T-cell (primary cell): Measurements from ENCODE around the gene GRAMD1A. TPM values are rescaled to one million over a fixed set of nuclear protein-coding genes. Genes with fewer than 3 reads are reported as not detected.

Experiments used
- ATAC-seq, 4 experiments: fragments of 200-7000 bp in 3 of 4; fragments of 150-1000 bp in 1 of 4; cut with Tn5 transposase; replicated peaks in 1 of 4; 1 replicate in 3 of 4; 2 replicates in 1 of 4; pipeline ENCODE4 v1.10.0; 2021; ENCODE audit warnings: moderate library complexity in 3 of 4, mild to moderate bottlenecking in 2 of 4, moderate number of reproducible peaks in 1 of 4
- CTCF ChIA-PET, 2 donors: fragments of 300-600 bp; sonication (Branson Sonifier 250); formaldehyde crosslinking; loops; one replicate each; lab custom pipeline; 2022; ENCODE audit warnings: antibody characterized with exemption in 2 of 2; lab: Charles Lee
- POLR2A ChIA-PET, 2 donors: fragments of 300-600 bp; sonication (Branson Sonifier 250); formaldehyde crosslinking; loops; one replicate each; lab custom pipeline; 2022; ENCODE audit warnings: antibody characterized with exemption in 2 of 2; lab: Charles Lee
- DNase-seq, 35 experiments: peaks; one replicate each; pipeline versions ENCODE4 v3.0.0 to v3.0.0-alpha.2; 2013 to 2023
- H3K27ac ChIP-seq: one replicate; pipeline ENCODE4 v1.5.1; 2013; ENCODE audit warnings: low read length
- H3K27me3 ChIP-seq, 2 experiments: replicated peaks in 1 of 2; 1 replicate in 1 of 2; 2 replicates in 1 of 2; pipeline versions ENCODE4 v1.6.1 to v1.7.0; 2013; ENCODE audit warnings: low read length in 1 of 2, mixed read lengths in 1 of 2; ENCODE audit not compliant: control insufficient read depth in 2 of 2, insufficient read depth in 2 of 2; ENCODE audit errors: extremely low read depth in 1 of 2
- H3K36me3 ChIP-seq, 2 donors: 1 replicate in 1 of 2; 2 replicates in 1 of 2; pipeline versions ENCODE4 v1.6.1 to v1.7.0; 2013; ENCODE audit warnings: low read length in 1 of 2; ENCODE audit not compliant: control insufficient read depth in 2 of 2, insufficient read depth in 1 of 2; ENCODE audit errors: extremely low read depth in 1 of 2
- H3K4me1 ChIP-seq, 2 experiments: 1 replicate in 1 of 2; 2 replicates in 1 of 2; pipeline versions ENCODE4 v1.6.1 to v1.7.0; 2013; ENCODE audit warnings: low read length in 2 of 2, mixed read lengths in 1 of 2; ENCODE audit not compliant: insufficient read depth in 2 of 2, control insufficient read depth in 1 of 2; ENCODE audit errors: extremely low read depth in 1 of 2
- H3K4me3 ChIP-seq, 2 donors: 1 replicate in 1 of 2; 2 replicates in 1 of 2; pipeline versions ENCODE4 v1.5.1 to v1.7.0; 2013; ENCODE audit warnings: mild to moderate bottlenecking in 2 of 2, low read length in 1 of 2, moderate library complexity in 1 of 2; ENCODE audit not compliant: control insufficient read depth in 1 of 2; ENCODE audit errors: extremely low read depth in 1 of 2
- H3K9me3 ChIP-seq: 2 replicates; pipeline ENCODE4 v1.7.0; 2013
- H3K27ac Mint-ChIP-seq, 2 donors: one replicate each; pipeline ENCODE4 v1.8.0; 2020 to 2021; ENCODE audit warnings: mild to moderate bottlenecking in 2 of 2, mixed read lengths in 2 of 2
- H3K27me3 Mint-ChIP-seq, 2 donors: one replicate each; pipeline ENCODE4 v1.8.0; 2021 to 2022; ENCODE audit warnings: mixed read lengths in 2 of 2
- H3K36me3 Mint-ChIP-seq: one replicate; pipeline ENCODE4 v1.8.0; 2021; ENCODE audit warnings: mixed read lengths
- H3K4me1 Mint-ChIP-seq, 3 donors: one replicate each; pipeline ENCODE4 v1.8.0; 2020 to 2022; ENCODE audit warnings: mixed read lengths in 3 of 3, mild to moderate bottlenecking in 1 of 3
- H3K4me3 Mint-ChIP-seq, 3 donors: one replicate each; pipeline ENCODE4 v1.8.0; 2020 to 2022; ENCODE audit warnings: mild to moderate bottlenecking in 3 of 3, mixed read lengths in 3 of 3, moderate library complexity in 3 of 3
- H3K9me3 Mint-ChIP-seq, 3 donors: one replicate each; pipeline ENCODE4 v1.8.0; 2020 to 2022; ENCODE audit warnings: mixed read lengths in 3 of 3
- WGBS: methylation state at CpG from one replicate; pipeline ENCODE4 v1.1.5; 2013; ENCODE audit warnings: missing lambda C conversion rate; ENCODE audit not compliant: insufficient coverage; 5-methylcytosine and 5-hydroxymethylcytosine counted together
- total RNA-seq, 35 experiments: library from RNA in 6 of 35; stranded (reverse) in 6 of 35; fragments of 120-200 nt in 1 of 35; gene quantifications; one replicate each; pipeline versions ENCODE4 v1.2.1 to v1.2.4 and lab custom pipeline; 2013 to 2026

GRAMD1A gene
- total RNA-seq, 5 donors from 2014 or later (not counting 1 experiment from before 2014, with no cell fraction given), result 189 to 318 (median 227) TPM

GRCh38 chr19:34985249-34986022 lies 14.7 kb upstream of the GRAMD1A start:
- peaks cover 13 to 39% (median 38%) of the 10 kb centered on the region in 3 donors for H3K4me1 Mint-ChIP-seq

GRCh38 chr19:34988119-34988518 lies 12.0 kb upstream of the GRAMD1A start:
- Mint-ChIP-seq H3K9me3 (no peaks in the 10 kb centered on the region), H3K27me3 (no peaks in the 10 kb centered on the region), H3K4me3 (no peak overlapping the region), H3K4me1 (peaks cover 17 to 63% (median 51%) of the 10 kb centered on the region in 3 donors), H3K36me3 (no peaks in the 10 kb centered on the region), H3K27ac (peak overlapping the region in 1 of 2 donors; percentile 59)
- Histone ChIP-seq H3K4me3 (no peak overlapping the region), H3K36me3 (no peaks in the 10 kb centered on the region), H3K27me3 (no peaks in the 10 kb centered on the region), H3K9me3 (no peaks in the 10 kb centered on the region), H3K27ac (no peak overlapping the region), H3K4me1 (peaks cover 5 to 7% of the 10 kb centered on the region in 2 experiments)
- WGBS, result no CpG with 5 or more reads among the region's 1 CpG
- no peak for ATAC-seq
- POLR2A ChIA-PET, result no interaction called here
- CTCF ChIA-PET, result no interaction called here
- no peak for DNase-seq

More at GRCh38 chr19:34985249-34986022, 14.7 kb upstream of the GRAMD1A start:
- ChIA-PET CTCF (interaction anchor here in 1 of 2 donors (0.6 to 1.5 kb wide), 3 partner anchors 10 to 81 kb away, joined by 3 to 8 read pairs (median 3); no protein-coding TSS in a partner anchor), POLR2A (no interaction called here)
- H3K27ac Mint-ChIP-seq, result peak overlapping the region; percentile 89 to 91
- H3K4me3 Mint-ChIP-seq, result peak overlapping the region in 2 of 3 donors; percentile 18 to 49
- H3K27me3 ChIP-seq, result no peaks in the 10 kb centered on the region
- WGBS, result 26% methylated on average over 3 of the region's 7 CpGs
- H3K9me3 Mint-ChIP-seq, result no peaks in the 10 kb centered on the region
- H3K36me3 Mint-ChIP-seq, result no peaks in the 10 kb centered on the region
- H3K27me3 Mint-ChIP-seq, result no peaks in the 10 kb centered on the region
- H3K36me3 ChIP-seq, result no peaks in the 10 kb centered on the region
- no peaks in the 10 kb centered on the region for H3K9me3 ChIP-seq
- H3K27ac ChIP-seq, result peak overlapping the region; percentile 48
- ATAC-seq, result peak; percentile 76 to 94 (median 89)
- peak in 4 of 35 experiments; percentile 16 to 47 (median 38) for DNase-seq
- peaks cover 5 to 7% of the 10 kb centered on the region in 2 experiments for H3K4me1 ChIP-seq
- no peak overlapping the region for H3K4me3 ChIP-seq

DNA sequence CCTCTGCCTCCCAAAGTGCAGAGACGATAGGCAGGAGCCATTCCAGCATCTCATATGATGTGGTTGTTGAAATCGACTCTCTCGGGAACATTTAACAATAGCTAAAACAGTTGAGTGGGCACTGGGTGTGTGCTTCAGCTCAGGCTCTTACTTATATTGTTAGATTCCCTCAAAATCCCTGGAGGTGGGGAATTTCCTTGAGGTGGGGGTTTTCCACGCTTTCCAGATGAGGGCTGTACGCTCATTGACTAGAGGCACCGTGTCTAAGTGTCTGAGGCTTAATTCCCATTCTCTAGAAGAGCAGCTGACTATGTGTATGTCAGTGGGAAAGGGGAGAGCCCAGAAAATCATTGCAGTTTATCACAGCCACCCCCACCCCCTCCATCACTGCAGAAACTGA lies 10.8 kb upstream of the GRAMD1A start:
- peaks cover 17 to 70% (median 55%) of the 10 kb centered on the region in 3 donors for H3K4me1 Mint-ChIP-seq
- no peak overlapping the region for H3K4me3 ChIP-seq
- peaks cover 5 to 7% of the 10 kb centered on the region in 2 experiments for H3K4me1 ChIP-seq
- ChIA-PET POLR2A (no interaction called here), CTCF (interaction anchor here (0.6 to 1.0 kb wide), 2 partner anchors 25 to 944 kb away, joined by 5 read pairs; no protein-coding TSS in a partner anchor)
- H3K27me3 ChIP-seq, result no peaks in the 10 kb centered on the region
- no peaks in the 10 kb centered on the region for H3K9me3 Mint-ChIP-seq
- H3K4me3 Mint-ChIP-seq, result no peak overlapping the region
- WGBS, result no CpG with 5 or more reads among the region's 6 CpGs
- ATAC-seq (no peak), DNase-seq (no peak)
- H3K27me3 Mint-ChIP-seq, result no peaks in the 10 kb centered on the region
- no peaks in the 10 kb centered on the region for H3K36me3 ChIP-seq
- no peaks in the 10 kb centered on the region for H3K36me3 Mint-ChIP-seq
- no peaks in the 10 kb centered on the region for H3K9me3 ChIP-seq
- no peak overlapping the region for H3K27ac ChIP-seq
- H3K27ac Mint-ChIP-seq, result peak overlapping the region in 1 of 2 donors; percentile 73

- Mint-ChIP-seq H3K4me3 (no peak overlapping the region), H3K9me3 (no peaks in the 10 kb centered on the region), H3K4me1 (peaks cover 10 to 74% (median 50%) of the 10 kb centered on the region in 3 donors), H3K36me3 (no peaks in the 10 kb centered on the region), H3K27ac (peak overlapping the region in 1 of 2 donors; percentile 9), H3K27me3 (no peaks in the 10 kb centered on the region)
- WGBS, result 43% methylated on average over 10 of the region's 13 CpGs
- ATAC-seq (no peak), DNase-seq (no peak)
- Histone ChIP-seq H3K4me3 (no peak overlapping the region), H3K36me3 (no peaks in the 10 kb centered on the region), H3K4me1 (peaks cover 3% of the 10 kb centered on the region in 2 experiments), H3K27ac (no peak overlapping the region), H3K27me3 (no peaks in the 10 kb centered on the region), H3K9me3 (no peaks in the 10 kb centered on the region)
- ChIA-PET POLR2A (no interaction called here), CTCF (interaction anchor here in 1 of 2 donors (0.6 kb wide), 1 partner anchor 18 kb away, joined by 3 read pairs; no protein-coding TSS in a partner anchor)
These were observed 9.4 kb upstream of the GRAMD1A start for GRCh38 chr19:34990578-34991192.

GRCh38 chr19:34991542-34992333 lies 8.4 kb upstream of the GRAMD1A start:
- peaks cover 9 to 10% of the 10 kb centered on the region in 2 experiments for H3K4me1 ChIP-seq
- CTCF ChIA-PET, result no interaction called here

More at GRCh38 chr19:34991542-34992333, 8.4 kb upstream of the GRAMD1A start:
- Histone ChIP-seq H3K4me3 (no peak overlapping the region), H3K27ac (no peak overlapping the region), H3K36me3 (no peaks in the 10 kb centered on the region), H3K9me3 (no peaks in the 10 kb centered on the region), H3K27me3 (no peaks in the 10 kb centered on the region)
- H3K27ac Mint-ChIP-seq, result peak overlapping the region in 1 of 2 donors; percentile 85
- POLR2A ChIA-PET, result interaction anchor here in 1 of 2 donors (0.7 kb wide), 1 partner anchor 21 kb away, joined by 3 read pairs; no protein-coding TSS in a partner anchor
- peak overlapping the region in 2 of 3 donors; percentile 46 to 63 for H3K4me3 Mint-ChIP-seq
- no peaks in the 10 kb centered on the region for H3K36me3 Mint-ChIP-seq
- H3K9me3 Mint-ChIP-seq, result no peaks in the 10 kb centered on the region
- H3K27me3 Mint-ChIP-seq, result no peaks in the 10 kb centered on the region
- H3K4me1 Mint-ChIP-seq, result peaks cover 17 to 79% (median 57%) of the 10 kb centered on the region in 3 donors
- WGBS, result 100% methylated on average over 1 of the region's 8 CpGs
- no peak for ATAC-seq
- no peak for DNase-seq
